Body of pancreas (tissue), 4 donors: Measurements from ENCODE around the gene KIF1B. TPM values are rescaled to one million over a fixed set of nuclear protein-coding genes. Genes with fewer than 3 reads are reported as not detected.
"Not testable (repeated sequence)": the region's sequence is repeated elsewhere in the genome, so short reads cannot be mapped to it uniquely, and the experiment has no call there.

ENCODE experiments used
- ATAC-seq: fragments of 150-250 bp; one replicate; pipeline ENCODE4 v1.9.1; 2016
- DNase-seq, 4 donors: peaks; one replicate each; pipeline ENCODE4 v3.0.0-alpha.2; 2019
- H3K27ac ChIP-seq, 4 donors: fragments of 200-600 bp; sonication (generic); 1 replicate in 3 of 4; 2 replicates in 1 of 4; pipeline versions ENCODE4 v1.5.1 to v1.6.1; 2016 to 2019; ENCODE audit warnings: mild to moderate bottlenecking in 1 of 4, mixed read lengths in 1 of 4, moderate library complexity in 1 of 4
- H3K27me3 ChIP-seq, 2 donors: fragments of 200-600 bp; sonication (generic); one replicate each; pipeline ENCODE4 v1.6.0; 2016; ENCODE audit warnings: mild to moderate bottlenecking in 1 of 2
- H3K36me3 ChIP-seq, 2 donors: fragments of 200-600 bp; sonication (generic); replicated peaks in 1 of 2; 2 replicates each; pipeline ENCODE4 v1.5.1; 2016; ENCODE audit warnings: low read depth in 2 of 2; ENCODE audit not compliant: insufficient read depth in 1 of 2
- H3K4me1 ChIP-seq: fragments of 200-600 bp; sonication (generic); one replicate; pipeline ENCODE4 v1.6.0; 2016
- H3K4me3 ChIP-seq, 2 donors: fragments of 200-600 bp; sonication (generic); 1 replicate in 1 of 2; 2 replicates in 1 of 2; pipeline ENCODE4 v1.5.1; 2016 to 2019
- H3K9me3 ChIP-seq, 3 donors: fragments of 200-600 bp; sonication (generic); 1 replicate in 2 of 3; 2 replicates in 1 of 3; pipeline ENCODE4 v1.5.1; 2016
- POLR2A ChIP-seq, 3 donors: fragments of 450-650 bp; IDR thresholded peaks; one replicate each; pipeline ENCODE4 v1.6.1; 2016; ENCODE audit warnings: antibody characterized with exemption in 3 of 3, mild to moderate bottlenecking in 2 of 3
- WGBS, 2 donors: methylation state at CpG; one replicate each; pipeline ENCODE4 v1.1.5; 2017; 5-methylcytosine and 5-hydroxymethylcytosine counted together
- intact Hi-C: fragments of 100-400 bp; cut with DNase I; formaldehyde crosslinking; loops from one replicate; pipeline ENCODE4 v1.15.1; 2023
- total RNA-seq, 2 donors: library from RNA; depleted of rRNA; stranded (reverse); fragments of >200 nt; gene quantifications; one replicate each; pipeline ENCODE4 v1.1.0, GENCODE V29; 2016
- TF ChIP-seq, protein P1 (sequence below), 7 experiments: fragments of 450-650 bp in 4 of 7; fragments of 200-600 bp in 3 of 7; sonication (generic) in 3 of 7; IDR thresholded peaks; one replicate each; pipeline ENCODE4 v1.5.1; 2016 to 2019; ENCODE audit warnings: antibody characterized with exemption in 7 of 7

The KIF1B gene
- total RNA-seq, 2 donors from 2014 or later: 39.2 to 46.8 TPM

GRCh38 chr1:10200620-10201019 is 9.8 kb upstream of the KIF1B start:
- intact Hi-C loops: no loop called here
- H3K4me1 ChIP-seq: no peaks in the 10 kb centered on the region
- no peak overlapping the region for H3K27ac ChIP-seq
- TF ChIP-seq POLR2A (IDR thresholded peaks at IDR 0.05): no peak
- TF ChIP-seq, protein P1, sequence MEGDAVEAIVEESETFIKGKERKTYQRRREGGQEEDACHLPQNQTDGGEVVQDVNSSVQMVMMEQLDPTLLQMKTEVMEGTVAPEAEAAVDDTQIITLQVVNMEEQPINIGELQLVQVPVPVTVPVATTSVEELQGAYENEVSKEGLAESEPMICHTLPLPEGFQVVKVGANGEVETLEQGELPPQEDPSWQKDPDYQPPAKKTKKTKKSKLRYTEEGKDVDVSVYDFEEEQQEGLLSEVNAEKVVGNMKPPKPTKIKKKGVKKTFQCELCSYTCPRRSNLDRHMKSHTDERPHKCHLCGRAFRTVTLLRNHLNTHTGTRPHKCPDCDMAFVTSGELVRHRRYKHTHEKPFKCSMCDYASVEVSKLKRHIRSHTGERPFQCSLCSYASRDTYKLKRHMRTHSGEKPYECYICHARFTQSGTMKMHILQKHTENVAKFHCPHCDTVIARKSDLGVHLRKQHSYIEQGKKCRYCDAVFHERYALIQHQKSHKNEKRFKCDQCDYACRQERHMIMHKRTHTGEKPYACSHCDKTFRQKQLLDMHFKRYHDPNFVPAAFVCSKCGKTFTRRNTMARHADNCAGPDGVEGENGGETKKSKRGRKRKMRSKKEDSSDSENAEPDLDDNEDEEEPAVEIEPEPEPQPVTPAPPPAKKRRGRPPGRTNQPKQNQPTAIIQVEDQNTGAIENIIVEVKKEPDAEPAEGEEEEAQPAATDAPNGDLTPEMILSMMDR (IDR thresholded peaks at IDR 0.05): no peak
- DNase-seq (no peak), ATAC-seq (no peak)
- 80 to 94% methylated on average over 4 of the region's 4 CpGs for WGBS, 2 donors
- no peaks in the 10 kb centered on the region for H3K36me3 ChIP-seq
- H3K27me3 ChIP-seq: no peaks in the 10 kb centered on the region
- no peaks in the 10 kb centered on the region for H3K9me3 ChIP-seq
- H3K4me3 ChIP-seq: no peak overlapping the region

GRCh38 chr1:10204003-10204642 is 6.2 kb upstream of the KIF1B start:
- ATAC-seq: no peak
- no peak for DNase-seq
- 78 to 87% methylated on average over 6 to 7 of the region's 7 CpGs for WGBS, 2 donors
- Histone ChIP-seq H3K9me3 (no peaks in the 10 kb centered on the region), H3K4me1 (no peaks in the 10 kb centered on the region), H3K4me3 (no peak overlapping the region), H3K36me3 (no peaks in the 10 kb centered on the region), H3K27me3 (no peaks in the 10 kb centered on the region), H3K27ac (no peak overlapping the region)
- TF ChIP-seq POLR2A (IDR thresholded peaks at IDR 0.05): no peak
- TF ChIP-seq, protein P1 (IDR thresholded peaks at IDR 0.05): no peak
- intact Hi-C loops: no loop called here

DNA sequence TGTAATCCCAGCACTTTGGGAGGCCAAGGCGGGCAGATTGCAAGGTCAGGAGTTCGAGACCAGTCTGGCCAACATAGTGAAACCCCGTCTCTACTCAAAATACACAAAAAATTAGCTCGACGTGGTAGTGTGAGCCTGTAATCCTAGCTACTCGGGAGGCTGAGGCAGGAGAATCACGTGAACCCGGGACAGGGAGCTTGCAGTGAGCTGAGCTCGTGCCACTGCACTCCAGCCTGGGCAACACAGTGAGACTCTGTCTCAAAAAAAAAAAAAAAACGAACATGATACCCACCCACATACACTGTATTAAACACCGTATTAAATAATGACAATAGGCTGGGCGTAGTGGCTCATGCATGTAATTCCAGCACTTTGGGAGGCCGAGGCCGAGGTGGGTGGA is 5.2 kb upstream of the KIF1B start:
- H3K4me1 ChIP-seq, DNase-seq, H3K4me3 ChIP-seq, intact Hi-C loops, H3K9me3 ChIP-seq, ATAC-seq, H3K27ac ChIP-seq, H3K27me3 ChIP-seq, H3K36me3 ChIP-seq: not testable (repeated sequence)
- 77 to 79% methylated on average over 14 of the region's 14 CpGs for WGBS, 2 donors

DNA sequence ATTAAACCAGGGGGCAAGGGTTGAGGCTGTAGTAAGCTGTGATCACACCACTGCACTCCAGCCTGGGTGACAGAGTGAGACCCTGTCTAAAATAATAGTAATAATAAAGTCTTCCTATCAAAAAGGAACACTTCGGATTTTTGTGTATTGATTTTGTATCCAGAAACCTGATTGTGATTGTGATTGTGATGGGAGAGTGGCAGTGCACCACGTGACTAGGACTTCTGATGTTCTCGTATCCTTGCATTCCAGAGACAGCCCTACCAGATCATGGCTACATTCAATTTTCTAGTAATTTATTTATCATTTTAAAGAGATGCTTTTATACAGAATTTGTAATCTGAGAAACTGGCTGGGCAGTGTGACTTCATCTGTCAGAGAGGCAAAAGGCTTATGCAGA is 2.6 kb upstream of the KIF1B start:
- no peak for ATAC-seq

DNA sequence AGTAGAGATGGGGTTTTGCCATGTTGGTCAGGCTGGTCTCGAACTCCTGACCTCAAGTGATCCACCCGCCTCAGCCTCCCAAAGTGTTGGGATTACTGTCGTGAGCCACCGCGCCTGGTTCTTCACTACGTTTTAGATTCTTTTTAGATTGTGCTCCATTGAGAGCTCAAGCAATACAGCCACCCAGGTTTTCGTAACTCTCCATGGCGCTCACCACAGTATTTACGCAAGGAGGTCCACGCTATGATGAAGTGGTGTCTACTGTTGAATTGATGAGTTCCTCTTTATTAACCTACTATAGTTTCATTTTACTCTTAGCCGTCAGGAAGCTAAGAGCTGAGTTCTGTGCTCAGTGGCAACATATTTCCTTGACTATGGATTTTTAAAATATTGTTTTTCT is 1.8 kb upstream of the KIF1B start:
- no peak for ATAC-seq
- peak in 1 of 4 donors; percentile 46 for DNase-seq
- H3K27me3 ChIP-seq: no peaks in the 10 kb centered on the region
- no peaks in the 10 kb centered on the region for H3K36me3 ChIP-seq
- 73 to 94% methylated on average over 11 of the region's 11 CpGs for WGBS, 2 donors
- no peak overlapping the region for H3K4me3 ChIP-seq
- no peaks in the 10 kb centered on the region for H3K9me3 ChIP-seq
- H3K27ac ChIP-seq: no peak overlapping the region
- TF ChIP-seq POLR2A (IDR thresholded peaks at IDR 0.05): no peak
- TF ChIP-seq, protein P1 (IDR thresholded peaks at IDR 0.05): no peak
- intact Hi-C loops: no loop called here
- H3K4me1 ChIP-seq: peaks cover 22% of the 10 kb centered on the region

More for the DNA sequence above, 2.6 kb upstream of the KIF1B start:
- H3K27ac ChIP-seq: no peak overlapping the region
- H3K36me3 ChIP-seq: no peaks in the 10 kb centered on the region
- TF ChIP-seq POLR2A (IDR thresholded peaks at IDR 0.05): no peak
- TF ChIP-seq, protein P1 (IDR thresholded peaks at IDR 0.05): no peak
- no peaks in the 10 kb centered on the region for H3K9me3 ChIP-seq
- intact Hi-C loops: no loop called here
- peaks cover 18% of the 10 kb centered on the region for H3K4me1 ChIP-seq
- DNase-seq: no peak
- no peak overlapping the region for H3K4me3 ChIP-seq
- WGBS, 2 donors: 78 to 80% methylated on average over 3 of the region's 3 CpGs
- no peaks in the 10 kb centered on the region for H3K27me3 ChIP-seq
